ENCODE measurements around the gene THSD7B.
A peak's percentile ranks its signal among the peaks of the same experiment; 100 is the strongest.
"Not testable (repeated sequence)": the region's sequence is repeated elsewhere in the genome, so short reads cannot be mapped to it uniquely, and the experiment has no call there.

Gene THSD7B

GRCh38 chr2:137039482-137040152, 274.3 kb downstream of the THSD7B start:
- no peak for DNase-seq (ENCODE audit: low read depth)

DNA sequence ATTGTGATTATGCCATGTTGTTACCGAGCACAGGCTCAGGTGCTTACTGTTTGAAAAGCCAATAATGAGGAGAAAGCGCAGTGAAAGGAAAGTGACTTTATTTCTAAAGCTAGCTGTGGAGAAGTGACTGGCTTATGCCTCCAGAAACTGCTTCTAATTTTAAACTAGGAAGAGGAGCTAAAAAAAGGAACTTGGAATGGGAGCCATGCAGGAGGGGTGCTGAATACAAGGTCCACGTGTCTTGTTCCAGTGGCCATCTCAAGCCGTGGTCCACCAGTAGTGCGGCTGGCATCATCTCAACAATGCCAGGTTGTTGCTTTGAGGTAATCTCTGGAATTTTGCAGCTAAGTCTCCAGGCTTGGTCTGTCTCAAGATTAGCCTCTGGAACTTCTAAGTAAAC, 282.0 kb downstream of the THSD7B start:
- no peak for DNase-seq (ENCODE audit: low read depth)

GRCh38 chr2:137048455-137048854, 283.1 kb downstream of the THSD7B start:
- DNase-seq (ENCODE audit: low read depth) = no peak

- no peak for DNase-seq (ENCODE audit: low read depth)
Measured at GRCh38 chr2:137049518-137049917, 284.2 kb downstream of the THSD7B start.

DNA sequence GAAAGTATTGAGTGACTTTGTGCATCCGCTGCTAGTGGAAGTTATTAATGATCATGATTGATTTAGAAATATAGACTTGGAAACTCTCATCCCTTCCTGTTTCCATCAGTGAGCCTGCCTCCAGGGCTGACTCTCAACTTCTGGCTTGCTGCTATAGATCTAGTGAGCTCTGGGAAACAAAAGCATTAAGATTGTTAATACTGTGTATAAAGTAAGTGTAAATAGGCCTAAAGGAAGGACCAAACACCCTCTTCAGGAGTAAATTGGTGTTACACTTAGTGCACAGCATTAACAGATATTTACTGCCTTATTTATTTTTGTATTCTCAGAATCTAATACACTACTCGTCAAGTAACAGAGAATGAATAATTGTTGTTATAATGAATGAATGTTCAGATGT, 285.6 kb downstream of the THSD7B start:
- peak; percentile 6 for DNase-seq (ENCODE audit: low read depth)

GRCh38 chr2:137051778-137052398, 286.5 kb downstream of the THSD7B start:
- no peak for DNase-seq (ENCODE audit: low read depth)

- DNase-seq (ENCODE audit: low read depth) = no peak
Measured at GRCh38 chr2:137056704-137057103, 291.4 kb downstream of the THSD7B start.

- DNase-seq (ENCODE audit: low read depth) = not testable (repeated sequence)
Measured at GRCh38 chr2:137076111-137076765, 310.9 kb downstream of the THSD7B start.

GRCh38 chr2:137091704-137092103, 326.4 kb downstream of the THSD7B start:
- peak; percentile 6 for DNase-seq (ENCODE audit: low read depth)

GRCh38 chr2:137093116-137093515, 327.8 kb downstream of the THSD7B start:
- DNase-seq (ENCODE audit: low read depth) = no peak

- no peak for DNase-seq (ENCODE audit: low read depth)
Measured at GRCh38 chr2:137096187-137096586, 330.8 kb downstream of the THSD7B start.

GRCh38 chr2:137096693-137097092, 331.3 kb downstream of the THSD7B start:
- no peak for DNase-seq (ENCODE audit: low read depth)

GRCh38 chr2:137101814-137102213, 336.5 kb downstream of the THSD7B start:
- not testable (repeated sequence) for DNase-seq (ENCODE audit: low read depth)

DNA sequence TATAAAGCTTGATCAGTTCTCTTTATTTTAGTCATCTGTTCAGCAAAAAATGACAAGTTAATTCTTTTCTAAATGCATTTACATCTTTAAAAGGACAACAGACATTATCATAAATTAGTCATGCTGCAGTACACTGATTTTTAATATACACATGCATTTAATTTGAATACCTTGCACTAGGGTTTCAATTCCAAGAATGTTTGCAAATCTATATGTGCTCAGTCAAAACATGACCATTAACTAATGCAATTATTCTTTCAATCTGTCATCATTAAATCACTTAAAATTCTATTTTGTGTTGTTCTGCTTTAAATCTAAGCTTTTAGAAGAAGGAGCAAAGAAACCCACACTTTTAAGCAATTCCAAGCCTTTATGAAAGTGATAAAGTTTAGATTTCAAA, 342.6 kb downstream of the THSD7B start:
- no peak for DNase-seq (ENCODE audit: low read depth)

GRCh38 chr2:137111896-137112295, 346.6 kb downstream of the THSD7B start:
- DNase-seq (ENCODE audit: low read depth) = no peak

DNA sequence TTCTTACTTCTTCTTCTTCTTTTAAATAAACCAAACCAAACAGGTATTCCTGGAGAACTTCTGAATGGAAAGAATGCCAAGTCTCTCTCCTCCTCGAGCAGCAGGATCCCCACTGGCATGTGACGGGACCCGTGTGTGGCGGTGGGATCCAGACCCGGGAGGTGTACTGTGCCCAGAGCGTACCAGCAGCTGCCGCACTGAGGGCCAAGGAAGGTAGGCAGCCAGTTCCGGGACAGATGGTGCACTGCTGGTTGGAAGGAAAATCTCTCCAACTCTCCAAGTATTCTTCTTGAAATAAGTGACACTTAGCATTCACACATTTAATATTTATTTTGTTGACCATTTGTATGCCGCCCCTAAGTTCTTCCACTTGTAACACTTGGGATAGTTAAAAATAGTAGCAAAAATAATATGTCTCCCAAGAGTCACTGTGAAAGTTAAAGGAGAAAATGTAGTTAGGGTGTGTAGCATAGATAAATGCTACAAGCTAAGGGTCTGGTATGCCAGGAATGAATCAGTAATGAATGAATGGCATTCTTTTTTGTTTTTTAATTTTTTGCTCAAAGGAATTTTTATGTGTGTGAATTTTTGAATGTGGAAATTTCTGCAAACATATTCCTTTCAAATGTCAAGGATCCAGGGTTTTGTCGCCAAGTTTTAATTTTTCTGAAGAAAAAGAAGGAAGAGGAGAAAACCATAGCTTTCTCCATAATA, 349.9 kb downstream of the THSD7B start:
- peak; percentile 8 for DNase-seq (ENCODE audit: low read depth)

DNA sequence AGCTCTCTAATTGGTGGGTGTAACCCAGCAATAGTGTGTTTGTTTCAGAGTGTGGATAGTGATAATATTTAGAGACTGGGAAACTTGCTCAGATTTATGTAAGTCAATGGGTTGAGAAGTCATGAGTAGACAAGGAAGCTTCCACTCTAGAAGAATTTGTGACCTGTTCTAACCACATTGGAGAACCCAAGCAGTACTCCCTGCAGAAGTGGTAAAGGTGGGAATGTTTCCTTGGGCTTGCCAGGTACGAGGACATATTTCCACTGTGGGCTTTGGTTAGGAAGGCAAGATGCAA, 350.4 kb downstream of the THSD7B start:
- no peak for DNase-seq (ENCODE audit: low read depth)

GRCh38 chr2:137117385-137117784, 352.0 kb downstream of the THSD7B start:
- DNase-seq (ENCODE audit: low read depth) = peak; percentile 70

DNA sequence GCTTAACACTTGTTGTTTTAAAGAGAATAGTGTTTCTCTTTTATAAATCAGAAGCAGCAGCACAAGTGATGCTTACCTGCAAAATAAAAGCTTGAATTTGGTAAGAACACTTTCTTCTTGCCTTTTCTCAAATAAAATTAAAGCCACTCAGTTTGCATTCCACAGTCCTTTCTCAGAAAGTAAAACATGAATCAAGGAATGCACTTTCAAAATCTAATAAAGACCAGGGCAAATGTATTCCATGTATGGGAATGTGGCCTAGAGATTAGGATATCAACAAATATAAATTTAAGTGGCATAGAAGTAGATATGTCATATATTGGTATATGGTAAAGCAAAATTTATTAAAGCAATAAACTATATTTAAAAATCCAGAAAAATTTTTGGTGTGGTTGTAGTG, 352.8 kb downstream of the THSD7B start:
- peak; percentile 25 for DNase-seq (ENCODE audit: low read depth)

DNA sequence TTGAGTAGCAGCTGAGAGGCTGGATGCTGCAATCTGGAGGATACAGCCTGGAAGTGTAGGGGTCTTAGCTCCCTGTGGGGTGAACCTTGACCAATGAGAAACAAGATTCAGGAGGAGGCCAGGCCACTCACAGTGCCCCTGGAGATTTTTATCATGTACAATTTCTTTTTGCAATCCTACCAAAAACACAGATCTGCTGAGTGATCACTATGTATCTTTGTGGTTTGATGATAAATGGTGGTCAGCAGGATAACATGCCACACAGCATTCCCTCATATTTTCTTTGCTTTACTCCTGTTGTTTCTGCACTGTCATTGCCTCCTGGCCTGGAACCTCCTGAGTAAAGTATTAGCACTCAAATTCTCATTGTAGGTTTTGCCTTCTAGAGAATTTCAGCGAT, 357.9 kb downstream of the THSD7B start:
- DNase-seq (ENCODE audit: low read depth) = peak; percentile 70

GRCh38 chr2:137133225-137133624, 367.9 kb downstream of the THSD7B start:
- DNase-seq (ENCODE audit: low read depth) = no peak

DNA sequence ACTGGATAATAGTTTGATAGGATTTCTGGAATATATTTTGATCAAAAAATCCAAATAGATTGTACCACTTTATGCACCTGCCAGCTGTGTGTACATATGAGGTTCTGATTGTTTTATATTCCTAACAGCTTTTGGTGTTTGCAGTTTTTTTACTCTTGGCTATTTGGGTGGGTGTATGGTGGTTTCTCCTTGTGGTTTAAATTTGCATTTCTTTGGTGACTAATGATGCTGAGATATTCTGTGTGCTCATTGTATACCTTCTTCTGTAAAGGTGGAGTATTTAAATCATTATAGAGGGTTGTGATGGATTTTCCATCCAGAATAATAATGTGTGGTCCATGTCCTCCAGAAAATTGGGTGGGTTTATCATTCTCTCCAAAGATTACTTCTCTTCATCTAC, 372.9 kb downstream of the THSD7B start:
- DNase-seq (ENCODE audit: low read depth) = no peak

- DNase-seq (ENCODE audit: low read depth) = no peak
Measured at GRCh38 chr2:137151731-137152130, 386.4 kb downstream of the THSD7B start.
